ENCODE results near the gene MTFMT.

Gene MTFMT

DNA sequence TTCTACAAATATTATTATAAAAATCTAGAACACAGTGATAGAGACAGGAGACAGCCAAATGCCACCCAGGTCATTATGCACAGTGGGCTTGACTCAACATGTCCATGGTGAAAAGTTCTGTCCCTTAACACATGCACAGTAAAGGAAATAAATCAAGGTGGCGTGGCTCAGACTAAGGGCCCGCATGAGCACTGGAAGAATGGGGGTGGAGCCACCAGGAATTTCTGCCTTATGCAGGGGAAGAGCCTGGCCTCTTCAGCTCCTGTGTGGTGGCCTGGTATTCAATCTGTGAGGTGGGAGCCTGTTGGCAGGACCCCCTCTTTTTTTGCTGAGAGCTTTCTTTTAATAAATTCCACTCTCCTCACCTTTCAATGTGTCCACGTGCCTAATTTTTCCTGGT lies 22.6 kb downstream of the MTFMT start:
- TF ChIP-seq, protein P1, sequence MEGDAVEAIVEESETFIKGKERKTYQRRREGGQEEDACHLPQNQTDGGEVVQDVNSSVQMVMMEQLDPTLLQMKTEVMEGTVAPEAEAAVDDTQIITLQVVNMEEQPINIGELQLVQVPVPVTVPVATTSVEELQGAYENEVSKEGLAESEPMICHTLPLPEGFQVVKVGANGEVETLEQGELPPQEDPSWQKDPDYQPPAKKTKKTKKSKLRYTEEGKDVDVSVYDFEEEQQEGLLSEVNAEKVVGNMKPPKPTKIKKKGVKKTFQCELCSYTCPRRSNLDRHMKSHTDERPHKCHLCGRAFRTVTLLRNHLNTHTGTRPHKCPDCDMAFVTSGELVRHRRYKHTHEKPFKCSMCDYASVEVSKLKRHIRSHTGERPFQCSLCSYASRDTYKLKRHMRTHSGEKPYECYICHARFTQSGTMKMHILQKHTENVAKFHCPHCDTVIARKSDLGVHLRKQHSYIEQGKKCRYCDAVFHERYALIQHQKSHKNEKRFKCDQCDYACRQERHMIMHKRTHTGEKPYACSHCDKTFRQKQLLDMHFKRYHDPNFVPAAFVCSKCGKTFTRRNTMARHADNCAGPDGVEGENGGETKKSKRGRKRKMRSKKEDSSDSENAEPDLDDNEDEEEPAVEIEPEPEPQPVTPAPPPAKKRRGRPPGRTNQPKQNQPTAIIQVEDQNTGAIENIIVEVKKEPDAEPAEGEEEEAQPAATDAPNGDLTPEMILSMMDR (IDR thresholded peaks at IDR 0.05; ENCODE audit: insufficient read depth, low read depth, low read length, missing control alignments) = no peak
- H3K4me3 ChIP-seq (ENCODE audit: low read depth, low read length) = no peak overlapping the region

DNA sequence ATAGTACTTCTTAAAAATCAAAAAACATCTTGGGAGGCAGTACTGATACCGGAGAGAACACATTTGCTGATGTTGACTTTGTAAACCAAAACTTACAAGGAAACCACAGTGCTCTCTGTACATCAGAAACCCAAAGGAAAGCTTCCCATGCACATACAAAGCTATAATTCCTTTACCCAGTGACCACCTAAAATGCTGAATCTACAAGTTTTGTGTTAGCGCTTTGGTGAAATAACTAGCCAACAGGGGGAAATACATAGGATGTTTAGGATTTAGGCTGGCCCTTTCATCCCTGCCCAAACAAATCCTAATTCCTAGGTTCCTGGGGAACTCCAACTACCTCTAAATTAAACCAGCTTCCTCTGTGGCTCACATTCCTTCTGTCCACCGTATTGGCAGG lies 24.4 kb downstream of the MTFMT start:
- DNase-seq (ENCODE audit: low read depth) = no peak
- no peak overlapping the region for H3K4me3 ChIP-seq (ENCODE audit: low read depth, low read length)
- TF ChIP-seq, protein P1 (IDR thresholded peaks at IDR 0.05; ENCODE audit: insufficient read depth, low read depth, low read length, missing control alignments) = no peak

More for the DNA sequence above, 22.6 kb downstream of the MTFMT start:
- DNase-seq (ENCODE audit: low read depth) = no peak

DNA sequence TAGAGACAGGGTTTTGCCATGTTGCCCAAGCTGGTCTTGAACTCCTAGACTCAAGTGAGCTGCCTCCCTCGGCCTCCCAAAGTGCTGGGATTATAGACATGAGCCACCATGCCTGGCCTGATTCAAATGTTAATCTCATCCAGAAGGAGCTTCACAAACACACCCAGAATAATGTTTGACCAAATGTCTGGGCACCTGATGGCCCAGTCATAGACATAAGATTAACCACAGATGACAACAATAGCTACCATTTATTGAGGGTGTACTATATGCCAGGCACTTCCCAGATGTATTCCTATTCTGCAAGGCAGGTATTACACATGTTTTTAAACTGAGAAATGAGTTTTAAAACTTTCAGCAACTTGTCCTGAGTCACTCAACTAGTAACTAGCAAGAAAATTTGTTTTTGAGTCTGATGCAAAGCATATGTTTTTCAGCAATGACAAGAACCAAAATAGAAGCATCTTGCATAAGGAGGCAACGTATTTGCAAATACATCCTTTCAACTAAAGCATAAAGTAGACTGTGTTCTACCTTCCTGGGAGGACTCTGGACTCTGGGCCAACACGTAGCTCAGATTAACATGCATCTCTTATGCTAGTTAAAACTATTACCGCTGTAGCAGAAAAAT lies 31.6 kb downstream of the MTFMT start:
- TF ChIP-seq, protein P1 (IDR thresholded peaks at IDR 0.05; ENCODE audit: insufficient read depth, low read depth, low read length, missing control alignments) = no peak
- DNase-seq (ENCODE audit: low read depth) = no peak
- H3K4me3 ChIP-seq (ENCODE audit: low read depth, low read length) = no peak overlapping the region

DNA sequence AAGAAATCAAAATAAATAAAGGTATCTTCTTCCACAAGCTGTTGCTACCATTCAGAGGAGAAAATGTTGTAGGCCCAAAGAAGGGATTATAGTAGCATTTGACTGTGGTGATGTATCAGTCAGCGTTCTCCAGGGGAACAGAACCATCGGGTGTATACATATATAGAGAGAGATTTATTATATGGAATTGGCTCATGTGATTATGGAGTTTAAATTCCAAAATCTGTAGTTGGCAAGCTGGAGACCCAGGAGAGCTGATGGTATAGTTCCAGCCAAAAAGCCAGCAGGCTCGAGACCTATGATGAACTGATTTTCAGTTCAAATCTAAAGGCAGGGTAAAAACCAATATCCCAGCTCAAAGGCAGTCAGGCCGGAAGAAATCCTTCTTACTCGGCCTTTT lies 32.4 kb downstream of the MTFMT start:
- no peak overlapping the region for H3K4me3 ChIP-seq (ENCODE audit: low read depth, low read length)
- no peak for DNase-seq (ENCODE audit: low read depth)
- TF ChIP-seq, protein P1 (IDR thresholded peaks at IDR 0.05; ENCODE audit: insufficient read depth, low read depth, low read length, missing control alignments) = no peak

DNA sequence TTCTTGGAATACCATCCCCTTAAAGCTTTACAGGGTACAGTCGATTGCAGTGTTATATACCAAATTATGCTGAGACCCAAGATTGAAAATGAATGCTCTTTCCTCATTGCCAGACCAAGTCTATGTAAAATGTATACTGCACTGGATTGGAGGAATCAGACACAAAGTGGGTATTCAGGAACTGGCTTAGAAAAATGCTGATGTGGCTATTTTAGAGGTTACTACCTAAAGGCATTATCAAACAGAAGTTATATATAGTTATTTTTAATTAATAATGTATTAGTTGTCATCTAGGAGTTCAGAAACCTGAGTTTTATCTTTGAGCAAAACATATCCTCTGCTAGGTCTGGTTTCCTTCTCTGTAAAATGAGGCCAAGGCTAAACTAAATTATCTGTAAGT lies 36.1 kb downstream of the MTFMT start:
- H3K4me3 ChIP-seq (ENCODE audit: low read depth, low read length) = no peak overlapping the region
- no peak for DNase-seq (ENCODE audit: low read depth)
- TF ChIP-seq, protein P1 (IDR thresholded peaks at IDR 0.05; ENCODE audit: insufficient read depth, low read depth, low read length, missing control alignments) = no peak

DNA sequence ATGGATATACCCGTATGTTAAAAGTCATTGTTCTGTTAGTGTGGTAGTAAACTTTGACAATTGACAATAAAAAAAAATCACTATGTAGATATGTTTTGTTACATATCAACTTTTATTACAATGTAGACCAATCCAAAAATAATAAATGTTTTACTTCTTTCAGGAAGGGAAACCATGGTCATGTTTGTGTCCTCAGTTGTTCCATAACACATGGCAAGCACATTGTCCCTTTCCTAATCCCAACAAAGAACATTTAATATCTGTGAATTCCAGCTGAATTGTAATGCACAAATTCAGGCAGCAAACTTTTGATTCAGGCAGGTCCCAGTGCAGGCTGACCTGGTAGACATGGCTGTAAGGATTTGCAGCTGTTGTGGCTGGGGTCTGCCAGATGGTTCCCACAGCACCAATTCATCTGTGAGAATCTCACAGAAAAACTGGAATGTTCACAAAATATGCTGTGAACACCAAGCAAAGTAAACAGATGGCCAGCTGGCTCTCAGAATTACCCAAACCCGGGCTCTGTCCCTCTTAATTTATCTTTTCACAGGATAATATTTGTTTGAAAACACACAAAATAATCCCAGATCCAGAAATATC lies 37.8 kb downstream of the MTFMT start:
- H3K4me3 ChIP-seq (ENCODE audit: low read depth, low read length) = no peak overlapping the region
- TF ChIP-seq, protein P1 (IDR thresholded peaks at IDR 0.05; ENCODE audit: insufficient read depth, low read depth, low read length, missing control alignments) = no peak
- DNase-seq (ENCODE audit: low read depth) = no peak

DNA sequence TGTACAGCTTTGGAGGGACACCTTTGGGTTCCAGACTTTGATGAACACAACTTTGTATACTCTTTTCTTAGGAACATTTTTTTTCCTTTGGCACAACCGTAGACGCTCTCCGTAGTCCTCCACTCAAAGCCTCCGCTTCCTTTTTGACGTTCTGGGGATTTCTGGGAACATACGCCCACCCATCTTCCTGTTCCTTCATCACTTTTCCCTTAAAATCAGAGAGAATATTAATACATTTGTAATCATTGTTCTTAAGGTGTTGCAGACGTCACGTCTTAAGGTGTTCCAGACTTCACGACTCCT lies 39.3 kb downstream of the MTFMT start:
- H3K4me3 ChIP-seq (ENCODE audit: low read depth, low read length) = peak overlapping the region; percentile 77
- no peak for DNase-seq (ENCODE audit: low read depth)
- TF ChIP-seq, protein P1 (IDR thresholded peaks at IDR 0.05; ENCODE audit: insufficient read depth, low read depth, low read length, missing control alignments) = no peak

Data from GM12865 (cell line).